AG04449 (cell line): ENCODE results near the gene ERBB2.

Experiments used
- CTCF ChIA-PET: fragments of 350-600 bp; formaldehyde crosslinking; extraction: SDS; loops from one replicate; lab custom pipeline; 2021; ENCODE audit warnings: antibody characterized with exemption; lab: Yijun Ruan, JAX
- POLR2A ChIA-PET: fragments of 400-600, 350-600 bp; formaldehyde crosslinking; extraction: SDS; loops from one replicate; lab custom pipeline; 2020; ENCODE audit warnings: antibody characterized with exemption, inconsistent platforms; lab: Yijun Ruan, JAX
- DNase-seq: peaks from one replicate; pipeline ENCODE4 v3.0.0-alpha.2; 2010; ENCODE audit warnings: low read depth, low spot score
- H3K4me3 ChIP-seq: 2 replicates; pipeline ENCODE4 v1.5.1; 2011; ENCODE audit warnings: low read depth, mild to moderate bottlenecking, control low read depth, low read length
- TF ChIP-seq, protein P1 (sequence below): IDR thresholded peaks from one replicate; pipeline ENCODE4 v1.5.1; 2011; ENCODE audit warnings: mild to moderate bottlenecking, moderate library complexity, low read length, control low read depth, inconsistent platforms; ENCODE audit not compliant: insufficient read depth; ENCODE audit errors: missing control alignments

ERBB2 gene

DNA sequence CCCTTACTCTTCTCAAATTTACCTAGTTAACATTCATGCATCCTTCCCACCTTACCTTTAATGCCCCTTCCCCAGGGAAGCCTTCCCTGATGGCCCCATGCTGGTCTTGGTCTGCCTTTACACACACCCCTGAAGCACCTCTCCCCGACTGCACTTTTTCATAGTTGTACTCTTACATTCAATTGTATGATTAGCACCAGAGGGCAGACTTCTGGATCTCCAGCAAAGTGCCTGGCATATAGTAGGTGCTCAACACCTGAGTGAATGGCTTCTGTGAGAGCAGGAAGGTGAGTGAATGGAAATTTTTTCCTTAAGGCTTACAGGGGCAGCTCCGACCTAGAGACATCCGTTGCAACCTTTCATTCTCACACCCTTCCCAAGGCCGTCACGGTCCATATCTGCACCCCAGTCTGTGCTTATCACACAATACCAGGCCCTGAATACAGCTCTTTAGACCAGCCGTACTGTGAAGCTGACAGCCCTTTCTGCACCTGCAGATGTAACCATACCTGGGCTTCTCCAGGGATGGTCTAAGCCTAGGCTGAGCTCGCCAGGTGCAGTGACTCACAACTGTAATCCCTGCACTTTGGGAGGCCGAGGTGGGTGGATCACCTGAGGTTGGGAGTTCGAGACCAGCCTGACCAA, 16.4 kb upstream of the ERBB2 start:
- TF ChIP-seq, protein P1, sequence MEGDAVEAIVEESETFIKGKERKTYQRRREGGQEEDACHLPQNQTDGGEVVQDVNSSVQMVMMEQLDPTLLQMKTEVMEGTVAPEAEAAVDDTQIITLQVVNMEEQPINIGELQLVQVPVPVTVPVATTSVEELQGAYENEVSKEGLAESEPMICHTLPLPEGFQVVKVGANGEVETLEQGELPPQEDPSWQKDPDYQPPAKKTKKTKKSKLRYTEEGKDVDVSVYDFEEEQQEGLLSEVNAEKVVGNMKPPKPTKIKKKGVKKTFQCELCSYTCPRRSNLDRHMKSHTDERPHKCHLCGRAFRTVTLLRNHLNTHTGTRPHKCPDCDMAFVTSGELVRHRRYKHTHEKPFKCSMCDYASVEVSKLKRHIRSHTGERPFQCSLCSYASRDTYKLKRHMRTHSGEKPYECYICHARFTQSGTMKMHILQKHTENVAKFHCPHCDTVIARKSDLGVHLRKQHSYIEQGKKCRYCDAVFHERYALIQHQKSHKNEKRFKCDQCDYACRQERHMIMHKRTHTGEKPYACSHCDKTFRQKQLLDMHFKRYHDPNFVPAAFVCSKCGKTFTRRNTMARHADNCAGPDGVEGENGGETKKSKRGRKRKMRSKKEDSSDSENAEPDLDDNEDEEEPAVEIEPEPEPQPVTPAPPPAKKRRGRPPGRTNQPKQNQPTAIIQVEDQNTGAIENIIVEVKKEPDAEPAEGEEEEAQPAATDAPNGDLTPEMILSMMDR = no peak
- DNase-seq = no peak
- H3K4me3 ChIP-seq = no peak overlapping the region
- POLR2A ChIA-PET = no interaction called here
- CTCF ChIA-PET = interaction anchor here (1.0 to 2.4 kb wide), 4 partner anchors 12 to 63 kb away, joined by 4 to 10 read pairs (median 6); partner anchors contain the start of gene PNMT

DNA sequence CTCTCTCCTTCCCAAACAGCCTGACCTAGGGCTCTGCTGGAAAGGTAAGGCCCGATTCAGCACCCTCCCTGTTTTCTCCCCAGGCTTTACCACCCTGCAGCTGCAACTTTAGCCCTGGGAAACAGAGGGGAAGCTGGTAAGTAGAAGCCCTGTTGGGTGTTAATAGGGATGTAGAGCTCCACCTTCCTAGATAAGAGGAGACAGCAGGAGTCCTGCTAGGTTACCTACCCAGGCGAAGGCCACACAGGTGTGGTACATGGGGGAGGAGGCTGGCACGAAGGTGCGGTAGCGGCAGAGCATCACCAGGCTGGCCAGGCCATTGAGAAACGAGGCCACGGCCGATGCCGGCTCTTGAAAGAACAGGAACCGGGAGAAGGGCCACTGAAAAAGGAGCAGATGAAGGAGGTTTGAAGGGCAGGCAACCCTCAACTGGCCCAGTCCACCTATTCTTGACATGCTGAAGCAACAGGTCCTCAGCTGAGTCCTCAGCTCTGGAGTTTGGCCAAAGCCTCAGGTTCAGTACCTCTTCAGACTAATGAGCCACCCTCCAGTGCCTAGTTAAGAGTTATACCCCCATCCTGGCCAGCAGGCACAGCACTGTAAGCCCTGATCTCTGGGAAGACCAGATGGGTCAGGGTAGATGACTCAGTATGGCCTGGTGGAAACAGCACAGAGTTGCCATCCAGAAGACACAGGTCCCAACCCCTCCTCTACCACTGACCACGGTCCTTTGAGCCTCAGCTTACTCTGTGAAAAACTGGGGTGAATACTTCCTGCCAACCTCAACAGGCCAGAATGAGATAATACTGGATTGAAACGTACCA, 15.3 kb upstream of the ERBB2 start:
- CTCF ChIA-PET = interaction anchor here (1.1 to 2.2 kb wide), 3 partner anchors 9 to 63 kb away, joined by 4 to 8 read pairs (median 4); partner anchors contain the start of gene PNMT
- no peak for DNase-seq
- POLR2A ChIA-PET = no interaction called here
- TF ChIP-seq, protein P1 = no peak
- H3K4me3 ChIP-seq = no peak overlapping the region

DNA sequence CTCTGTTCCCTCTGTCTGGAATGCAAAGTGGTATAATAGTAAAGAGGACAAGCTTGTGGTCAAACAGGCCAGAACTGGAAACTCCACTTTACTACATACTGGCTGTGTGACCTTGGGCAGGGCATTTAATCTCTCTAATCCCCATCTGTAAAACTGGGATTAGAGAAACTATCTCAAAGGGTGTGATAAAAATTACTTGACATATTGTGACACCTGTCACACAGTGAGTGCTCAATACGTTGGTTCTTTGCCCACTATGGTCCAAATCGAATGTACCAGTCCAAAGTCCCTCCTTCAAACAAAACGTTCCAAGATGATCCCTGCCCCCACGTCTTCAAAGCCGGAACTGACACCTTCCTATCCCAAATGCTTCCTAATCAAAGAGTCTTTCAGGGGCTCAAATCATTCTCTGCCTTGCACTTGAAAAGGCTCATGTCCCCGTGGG, 12.7 kb upstream of the ERBB2 start:
- CTCF ChIA-PET = interaction anchor here (0.7 to 3.1 kb wide), 6 partner anchors 16 to 65 kb away, joined by 3 to 18 read pairs (median 6); partner anchors contain the start of gene PNMT
- DNase-seq = no peak
- peak overlapping the region; percentile 76 for H3K4me3 ChIP-seq
- POLR2A ChIA-PET = interaction anchor here (1.3 kb wide), 1 partner anchor 59 kb away, joined by 4 read pairs; no protein-coding TSS in a partner anchor
- TF ChIP-seq, protein P1 = no peak

DNA sequence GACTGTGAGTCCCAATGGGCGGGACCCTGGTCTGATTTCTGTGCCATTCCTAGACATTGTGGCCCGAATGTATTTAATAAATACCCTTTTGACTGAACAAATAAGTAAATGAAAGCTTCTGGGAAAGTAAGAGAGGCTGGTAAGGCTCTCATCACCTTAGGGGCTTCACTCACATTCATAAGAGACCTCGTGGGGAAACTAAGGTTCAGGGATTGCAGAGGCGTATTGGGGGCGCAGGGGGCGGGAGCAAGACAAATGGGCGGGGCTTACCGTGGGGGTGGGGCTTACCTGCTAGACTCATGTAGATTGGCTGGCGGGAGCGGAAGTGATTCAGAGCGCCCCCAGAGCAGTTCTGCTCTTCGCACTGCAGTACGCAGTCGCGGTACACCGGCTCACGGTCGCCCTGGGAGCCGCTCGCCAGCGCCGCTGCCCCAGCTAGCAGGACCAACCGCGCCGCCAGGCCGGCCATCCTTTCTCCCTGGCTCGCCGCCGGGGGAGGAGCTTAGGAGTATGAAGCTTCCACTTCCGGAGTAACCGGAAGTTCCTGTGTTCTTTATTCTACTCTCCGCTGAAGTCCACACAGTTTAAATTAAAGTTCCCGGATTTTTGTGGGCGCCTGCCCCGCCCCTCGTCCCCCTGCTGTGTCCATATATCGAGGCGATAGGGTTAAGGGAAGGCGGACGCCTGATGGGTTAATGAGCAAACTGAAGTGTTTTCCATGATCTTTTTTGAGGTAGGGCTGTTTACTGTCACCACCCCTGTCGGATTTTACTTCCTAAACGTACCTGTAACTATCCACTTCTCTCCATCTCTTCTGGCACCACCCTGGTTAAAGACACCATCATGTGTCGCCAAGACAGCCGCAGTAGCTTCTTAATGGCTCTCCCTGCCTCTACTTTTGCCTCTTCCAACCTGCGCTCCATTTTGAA, 12.1 kb upstream of the ERBB2 start, which contains the start of gene PGAP3:
TSS of gene PGAP3 (minus strand) at position 512 of the 929 bp plus-strand sequence. CDS start at position 469, 43 bp downstream.
- TF ChIP-seq, protein P1 = no peak
- DNase-seq = peak; percentile 44
- POLR2A ChIA-PET = interaction anchor here (0.5 to 2.9 kb wide), 7 partner anchors 11 to 227 kb away, joined by 3 to 27 read pairs (median 4); partner anchors contain the start of genes CDK12, ERBB2 and MIEN1

DNA sequence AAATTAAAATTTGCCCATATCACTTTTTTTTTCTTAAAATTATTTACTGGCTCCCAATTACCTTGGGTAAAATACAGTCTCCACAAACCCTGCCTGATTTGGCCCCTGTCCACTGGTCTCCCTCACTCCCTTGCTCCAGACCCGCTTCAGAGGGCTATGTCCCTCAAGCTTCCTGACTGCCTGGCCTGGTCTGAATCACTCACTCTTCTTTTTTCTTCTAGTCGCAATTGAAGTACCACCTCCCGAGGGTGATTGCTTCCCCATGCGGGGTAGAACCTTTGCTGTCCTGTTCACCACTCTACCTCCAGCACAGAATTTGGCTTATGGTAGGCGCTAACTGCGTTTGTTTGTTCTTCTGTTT, 11.4 kb upstream of the ERBB2 start:
- CTCF ChIA-PET = interaction anchor here (1.2 to 3.1 kb wide), 6 partner anchors 11 to 66 kb away, joined by 4 to 18 read pairs (median 6); partner anchors contain the start of gene ERBB2
- no peak for DNase-seq
- POLR2A ChIA-PET = interaction anchor here (0.8 to 2.9 kb wide), 5 partner anchors 10 to 60 kb away, joined by 4 to 27 read pairs (median 4); partner anchors contain the start of genes ERBB2 and MIEN1
- peak overlapping the region; percentile 76 for H3K4me3 ChIP-seq
- TF ChIP-seq, protein P1 = no peak

More for the DNA sequence above, 12.1 kb upstream of the ERBB2 start, which contains the start of gene PGAP3:
- peak within 1 kb of the TSS; percentile 76 for H3K4me3 ChIP-seq
- CTCF ChIA-PET = interaction anchor here (0.7 to 3.1 kb wide), 9 partner anchors 10 to 65 kb away, joined by 3 to 18 read pairs (median 5); partner anchors contain the start of genes ERBB2 and PNMT
